Measurements from ENCODE around the gene GJD4. TPM values are rescaled to one million over a fixed set of nuclear protein-coding genes. Genes with fewer than 3 reads are reported as not detected.

GJD4 gene
- total RNA-seq, 1 donor from 2014 or later: not detected

GRCh38 chr10:35657621-35658020 is 52.5 kb downstream of the GJD4 start:
- Mint-ChIP-seq H3K9me3 (no peaks in the 10 kb centered on the region), H3K4me3 (no peak overlapping the region), H3K27me3 (ENCODE audit: low read depth) (peaks cover 2% of the 10 kb centered on the region), H3K36me3 (no peaks in the 10 kb centered on the region), H3K4me1 (peaks cover 14% of the 10 kb centered on the region), H3K27ac (peak overlapping the region; percentile 33)
- DNase-seq (ENCODE audit: low spot score in 2 of 2, unreplicated experiment in 2 of 2): no peak
- no peak for TF ChIP-seq CTCF (IDR thresholded peaks at IDR 0.05; ENCODE audit: unreplicated experiment)

Other genes with a start within 250 kb of the GJD4 start
- 14.5 to 16.5 TPM (median 16.4 TPM) in 3 replicates for gene FZD8, start 37.0 kb downstream of the GJD4 start, total RNA-seq

Measured in mesothelial cell of epicardium (in vitro differentiated cells).